H1 (cell line): Measurements from ENCODE around the gene EEPD1.

Experiments used
- CTCF ChIP-seq, 3 experiments: IDR thresholded peaks; 1 replicate in 2 of 3; 2 replicates in 1 of 3; pipeline versions ENCODE4 v1.5.1 to v1.6.1; 2011; ENCODE audit warnings: low read length in 3 of 3, mild to moderate bottlenecking in 3 of 3, inconsistent platforms in 2 of 3, low read depth in 1 of 3, moderate library complexity in 1 of 3; ENCODE audit not compliant: insufficient read depth in 1 of 3; ENCODE audit errors: control extremely low read depth in 1 of 3
- POLR2AphosphoS5 ChIP-seq: IDR thresholded peaks from 2 replicates; pipeline ENCODE4 v1.6.1; 2011; ENCODE audit warnings: low read depth, low read length

- TF ChIP-seq CTCF (IDR thresholded peaks at IDR 0.05; ENCODE audit: control extremely low read depth in 1 of 3, insufficient read depth in 1 of 3, low read depth in 1 of 3, low read length in 3 of 3) (no peak), POLR2AphosphoS5 (no peak)
Observed at GRCh38 chr7:36296284-36296683, 143.2 kb downstream of the EEPD1 start.
